IPS DF 4.7 (cell line): ENCODE measurements around the gene SLC1A7.

Experiments used
- DNase-seq: peaks from one replicate; pipeline ENCODE4 v3.0.0-alpha.2; 2013; ENCODE audit warnings: low spot score; ENCODE audit errors: extremely low read depth

SLC1A7 gene

DNA sequence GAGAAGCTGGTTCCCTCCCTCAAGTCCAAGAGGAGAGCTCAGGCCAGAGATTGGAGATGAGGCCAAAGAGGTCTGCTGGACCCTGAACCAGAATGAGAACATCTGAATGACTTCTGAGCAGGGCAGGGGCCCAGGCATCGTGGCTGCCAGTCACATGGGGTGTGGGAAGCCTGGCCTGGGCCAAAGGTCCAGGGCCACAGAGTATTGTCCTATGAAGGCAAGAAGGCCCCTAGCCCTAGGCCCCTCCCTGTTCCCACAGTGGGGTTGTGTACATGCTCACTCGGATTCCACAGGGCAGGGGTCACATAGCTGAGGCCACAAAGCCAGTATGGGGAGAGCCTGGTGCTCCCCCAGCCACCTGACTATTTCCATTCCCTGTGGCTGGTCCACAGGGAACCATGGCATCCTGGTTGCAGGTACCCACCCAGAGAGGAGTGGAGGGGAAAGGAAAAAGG is 18.5 kb upstream of the SLC1A7 start:
- no peak for DNase-seq

DNA sequence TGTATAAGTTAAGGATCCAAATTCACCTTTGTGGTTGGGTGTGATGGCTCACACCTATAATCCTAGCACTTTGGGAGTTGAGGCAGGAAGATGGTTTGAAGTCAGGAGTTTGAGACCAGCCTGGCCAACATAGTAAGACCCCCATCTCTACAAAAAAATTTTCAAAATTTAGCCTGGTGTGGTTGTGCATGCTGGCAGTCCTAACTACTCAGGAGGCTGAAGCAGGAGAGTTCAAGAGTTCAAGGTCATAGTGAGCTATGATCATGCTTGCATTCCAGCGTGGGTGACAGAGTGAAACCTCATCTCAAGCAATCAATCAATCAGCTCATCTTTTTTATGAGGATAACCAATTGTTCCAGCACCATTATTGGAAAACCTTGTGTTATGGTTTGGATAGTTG is 16.5 kb upstream of the SLC1A7 start:
- no peak for DNase-seq

DNA sequence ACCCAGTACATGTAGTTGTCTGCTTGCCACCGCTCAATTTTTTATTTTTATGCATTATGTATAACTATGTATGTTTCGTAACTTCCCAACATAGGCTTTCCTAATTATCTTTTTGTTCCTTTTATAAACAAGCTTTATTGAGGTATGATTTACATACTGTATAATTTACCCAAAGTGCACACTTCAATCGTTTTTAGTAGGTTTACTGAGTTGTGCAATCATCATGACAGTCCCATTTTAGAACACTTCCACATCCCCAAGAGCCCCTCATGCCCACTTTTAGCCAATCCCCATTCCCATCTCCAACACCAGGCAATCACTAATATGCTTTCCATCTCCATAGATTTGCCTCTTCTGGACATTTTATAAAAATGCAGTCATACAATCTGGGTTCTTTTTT is 14.3 kb upstream of the SLC1A7 start:
- DNase-seq = no peak

DNA sequence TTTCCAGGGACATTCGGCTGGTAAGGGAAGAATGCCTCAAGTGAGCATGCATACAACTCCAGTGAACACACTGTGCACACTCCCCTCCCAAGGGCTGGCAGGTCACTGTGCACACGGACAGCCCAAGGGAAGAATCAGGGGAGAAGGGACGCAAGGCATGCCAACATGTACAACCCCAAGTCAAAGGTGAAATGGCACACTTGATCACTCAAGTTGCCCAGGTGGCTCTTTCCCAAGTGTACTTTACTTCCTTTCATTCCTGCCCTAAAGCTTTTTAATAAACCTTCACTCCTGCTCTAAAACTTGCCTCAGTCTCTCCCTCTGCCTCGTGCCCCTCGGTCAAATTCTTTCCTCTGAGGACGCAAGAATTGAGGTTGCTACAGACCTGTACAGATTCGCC is 13.5 kb upstream of the SLC1A7 start:
- no peak for DNase-seq

DNA sequence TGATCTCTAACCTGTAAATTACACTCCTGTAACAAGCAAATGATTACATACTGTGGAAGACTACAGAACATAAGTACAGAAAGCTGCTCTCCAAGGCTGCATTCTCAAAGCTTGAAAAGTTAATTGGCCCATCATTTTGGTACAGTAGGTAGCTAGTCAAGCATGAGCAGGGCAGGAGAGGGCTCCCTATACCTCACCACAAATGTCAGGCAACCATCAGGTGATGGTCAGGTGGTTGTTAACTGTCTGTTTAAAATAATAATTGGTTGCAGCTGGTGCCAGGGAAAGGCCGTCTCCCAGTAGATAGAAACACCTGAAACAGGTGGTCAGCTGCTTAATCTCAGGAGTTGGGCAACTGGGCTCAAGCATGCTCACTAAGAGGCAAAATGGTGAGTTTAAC is 13.1 kb upstream of the SLC1A7 start:
- DNase-seq = no peak

DNA sequence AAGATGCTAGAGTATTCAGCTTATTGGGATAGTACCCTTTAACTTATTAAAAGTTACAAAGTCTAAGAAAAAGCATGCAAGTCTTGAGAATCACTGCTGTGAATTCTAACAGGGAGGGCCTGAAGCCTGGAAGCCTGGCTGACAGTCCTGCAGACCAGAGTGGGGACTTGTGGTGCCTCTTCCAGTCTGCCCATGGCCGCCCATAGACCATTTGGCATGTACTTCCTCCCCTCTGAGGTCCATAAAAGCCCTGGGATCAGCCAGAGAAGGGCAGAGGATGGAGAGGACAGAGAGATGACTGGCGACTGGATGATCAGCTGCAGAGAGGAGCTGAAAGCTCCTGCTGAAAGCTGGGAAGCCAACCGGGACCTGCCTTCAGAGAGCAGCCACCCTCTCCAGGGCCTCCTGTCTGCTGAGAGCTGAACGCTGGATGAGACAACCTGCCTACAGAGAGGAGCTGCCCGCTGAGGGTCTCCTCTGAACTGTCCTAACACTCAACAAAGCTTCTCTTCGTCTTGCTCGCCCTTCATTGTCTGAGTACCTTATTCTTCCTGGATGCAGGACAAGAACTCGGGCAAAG is 12.5 kb upstream of the SLC1A7 start:
- no peak for DNase-seq

DNA sequence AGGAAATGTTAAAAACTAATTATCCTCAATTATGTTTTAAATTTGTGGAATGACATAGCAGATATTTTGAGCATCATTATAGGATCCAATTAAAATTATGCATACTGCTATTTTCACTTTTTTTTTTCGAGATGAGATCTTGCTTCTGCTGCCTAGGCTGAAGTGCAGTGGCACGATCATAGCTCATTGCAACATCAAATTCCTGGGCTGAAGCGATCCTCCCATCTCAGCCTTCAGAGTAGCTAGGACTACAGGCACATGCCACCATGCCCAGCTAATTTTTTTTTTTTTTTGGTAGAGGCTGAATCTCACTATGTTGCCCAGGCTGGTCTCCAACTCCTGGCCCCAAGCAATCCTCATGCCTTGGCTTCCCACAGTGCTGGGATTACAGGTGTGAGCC is 11.3 kb upstream of the SLC1A7 start:
- no peak for DNase-seq

DNA sequence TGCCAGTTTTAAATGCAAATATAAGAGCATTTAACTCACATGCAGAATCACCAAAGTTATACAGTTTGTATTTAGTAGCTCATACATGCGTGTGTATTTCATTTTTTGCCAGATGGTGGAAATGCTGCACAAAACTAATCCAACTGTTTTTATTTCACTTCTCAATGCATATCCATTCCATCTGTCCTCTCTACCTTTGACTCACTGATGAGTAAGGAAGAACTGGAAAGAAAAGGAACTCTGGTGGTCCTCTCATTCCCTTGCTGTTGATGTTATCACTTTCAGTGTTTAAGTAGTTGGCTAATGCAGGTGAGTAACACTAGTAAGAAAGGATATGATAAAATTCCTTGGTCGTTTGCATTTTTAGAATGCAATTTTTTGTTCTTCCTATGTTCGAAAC is 5.7 kb upstream of the SLC1A7 start:
- no peak for DNase-seq

DNA sequence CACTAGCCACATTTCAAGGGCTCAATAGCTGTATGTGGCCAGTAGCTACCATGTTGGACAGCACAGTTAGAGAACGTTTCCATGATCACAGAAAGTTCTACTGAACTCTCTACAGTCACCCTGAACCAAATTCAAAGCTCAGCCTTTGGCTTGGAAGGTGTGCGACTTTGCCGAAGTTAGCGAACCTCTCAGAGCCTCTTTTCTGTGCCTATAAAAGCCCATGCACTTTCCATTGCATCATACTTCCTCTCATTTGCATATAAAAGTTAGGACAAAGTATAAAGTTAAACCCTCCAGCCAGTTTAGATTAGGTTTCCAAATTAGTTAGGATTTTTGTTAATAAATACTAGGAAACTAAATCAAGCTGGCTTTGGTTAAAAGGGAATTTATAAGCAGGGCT is 4.7 kb upstream of the SLC1A7 start:
- DNase-seq = no peak

DNA sequence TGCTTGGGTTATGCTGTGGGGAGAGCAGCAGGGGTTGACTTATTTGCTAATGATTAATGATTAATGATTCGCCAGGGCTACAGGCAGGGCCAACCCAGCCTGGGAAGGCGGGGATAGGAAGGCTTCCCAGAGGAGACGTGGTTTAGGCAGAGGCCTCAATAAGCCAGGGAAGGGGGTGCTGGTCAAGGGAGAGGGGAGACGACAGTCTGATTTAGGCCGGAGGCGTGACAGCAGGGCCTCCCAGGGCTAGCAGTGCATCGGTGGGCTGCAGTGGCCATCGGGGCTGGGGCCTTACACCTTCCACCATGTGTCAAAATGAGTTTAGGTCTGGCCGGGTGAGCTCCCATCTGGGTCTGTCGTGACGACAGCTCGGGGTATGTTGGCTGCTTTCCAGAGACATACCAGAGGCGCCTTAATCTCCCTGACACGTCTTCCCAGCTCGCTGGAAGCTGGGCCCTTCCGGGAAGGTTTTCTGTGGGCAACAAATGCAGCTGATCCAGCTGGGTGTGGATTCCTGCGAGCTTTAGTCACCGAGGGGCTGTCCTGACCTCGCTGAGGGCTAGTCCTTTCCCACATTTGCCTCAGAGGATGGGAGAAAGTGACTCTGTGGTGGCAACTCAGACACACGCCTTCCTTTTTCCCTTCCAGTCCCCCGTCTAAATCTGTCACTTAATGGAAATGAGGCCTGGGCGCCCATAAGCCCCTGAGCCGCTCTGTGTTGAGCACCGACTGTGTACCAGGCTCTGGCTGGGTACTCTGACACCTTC is 3.7 kb upstream of the SLC1A7 start:
- no peak for DNase-seq

DNA sequence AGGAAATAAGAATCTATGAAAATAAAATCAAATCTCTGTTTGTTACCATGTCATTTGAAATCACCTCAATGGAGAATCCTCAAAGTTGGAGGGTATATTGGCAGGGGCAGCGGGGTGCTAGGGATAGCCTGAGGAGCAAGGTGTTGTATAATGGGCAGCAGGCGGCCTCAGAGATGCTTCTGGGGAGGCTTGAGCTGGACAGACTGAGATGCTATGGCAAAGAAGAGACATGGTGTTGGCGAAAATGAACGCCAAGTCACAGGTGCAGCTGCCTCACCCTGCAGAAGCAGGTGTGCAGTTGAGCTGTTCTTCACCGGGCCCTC is 3.1 kb upstream of the SLC1A7 start:
- DNase-seq = no peak

DNA sequence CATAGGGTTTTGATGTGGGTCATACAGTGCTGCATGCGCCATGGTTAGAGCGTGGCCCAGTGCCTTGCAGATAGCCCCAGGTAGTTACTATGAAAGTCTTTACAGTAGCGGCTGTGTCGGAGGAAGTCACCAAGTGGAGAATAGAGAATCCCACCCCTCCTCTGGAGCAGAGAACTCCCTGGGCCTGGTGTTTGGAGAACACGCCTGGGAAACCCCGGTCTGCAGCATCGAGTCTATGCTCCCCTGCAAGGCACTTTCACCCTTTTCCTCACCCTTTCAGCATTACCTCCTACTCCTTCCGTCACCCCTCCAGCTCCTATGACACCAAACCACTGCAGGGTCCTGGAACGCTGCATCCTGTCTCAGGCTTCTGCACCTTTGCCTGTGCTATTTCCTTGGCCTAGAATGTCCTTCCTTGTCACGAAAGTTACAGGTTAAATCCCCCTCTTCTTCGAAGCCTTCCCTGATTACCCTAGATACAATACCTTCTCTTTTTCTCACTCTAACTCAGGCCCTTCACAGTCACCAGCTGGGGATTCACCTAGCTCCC is 2.7 kb upstream of the SLC1A7 start:
- DNase-seq = no peak

DNA sequence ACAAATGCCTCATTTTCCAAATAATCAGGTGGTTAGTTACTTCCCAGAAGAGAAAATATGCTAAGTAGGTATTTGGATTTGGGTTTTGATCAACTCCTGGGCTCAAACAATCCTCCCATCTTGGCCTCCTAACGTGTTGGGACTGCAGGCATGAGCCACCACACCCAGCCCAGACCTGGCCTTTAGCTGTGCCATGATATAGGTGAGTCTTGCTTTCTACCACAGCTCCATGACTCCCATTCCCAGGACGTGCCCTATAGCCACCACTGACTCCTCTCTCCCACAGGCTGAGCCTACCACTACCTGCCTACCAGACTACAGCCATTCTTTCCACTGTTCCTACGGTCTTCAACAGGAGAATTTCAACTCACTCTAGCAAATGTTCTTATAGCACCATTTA is 1.8 kb upstream of the SLC1A7 start:
- no peak for DNase-seq

DNA sequence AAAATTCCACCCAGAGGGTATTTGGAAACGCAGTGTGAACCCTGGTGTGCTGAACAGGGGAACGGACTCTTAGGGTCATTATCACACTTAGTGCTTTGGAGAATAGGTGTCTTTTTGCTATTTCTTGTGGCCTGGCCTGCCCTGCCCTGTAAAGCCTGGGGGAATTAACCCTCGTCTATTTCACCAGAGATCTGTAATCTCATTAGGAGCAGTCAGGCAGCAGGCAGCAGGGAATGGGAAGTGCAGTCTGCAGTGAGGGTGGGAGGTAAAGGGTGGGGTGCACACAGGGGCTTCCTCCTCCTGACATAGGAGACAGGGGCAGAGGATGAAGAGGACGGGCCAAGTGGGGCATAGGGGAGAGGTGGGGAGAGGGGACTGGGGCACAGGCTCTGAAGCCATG is 1.1 kb upstream of the SLC1A7 start:
- DNase-seq = no peak

DNA sequence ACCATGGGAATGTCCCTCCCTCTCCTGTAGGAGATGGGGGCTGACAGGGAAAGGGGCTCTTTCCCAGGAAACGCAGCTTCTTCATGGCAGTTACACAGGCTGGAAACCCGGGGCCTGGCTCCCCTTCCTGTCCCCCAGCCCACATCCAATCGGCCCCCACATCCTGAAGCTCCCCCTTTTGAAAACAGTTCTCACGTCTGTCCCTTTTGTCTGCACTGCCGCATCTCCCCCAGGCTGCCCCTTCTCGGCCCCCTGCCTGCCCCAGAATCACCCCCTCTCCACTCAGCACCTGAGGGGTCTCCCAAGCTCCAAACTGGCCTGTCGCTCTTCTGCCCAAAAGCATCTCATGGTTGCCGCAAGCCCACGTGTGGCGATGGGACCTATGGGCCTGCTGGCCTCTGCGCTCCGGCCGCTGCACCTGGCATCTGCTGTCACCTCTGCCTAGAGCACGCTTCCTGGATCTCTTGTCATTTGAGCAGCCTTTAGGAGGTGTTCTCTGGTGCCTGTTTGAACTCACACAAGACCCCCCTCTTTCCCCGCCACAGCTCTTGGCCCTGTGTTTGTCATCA is 867 bp downstream of the SLC1A7 start:
- DNase-seq = no peak

DNA sequence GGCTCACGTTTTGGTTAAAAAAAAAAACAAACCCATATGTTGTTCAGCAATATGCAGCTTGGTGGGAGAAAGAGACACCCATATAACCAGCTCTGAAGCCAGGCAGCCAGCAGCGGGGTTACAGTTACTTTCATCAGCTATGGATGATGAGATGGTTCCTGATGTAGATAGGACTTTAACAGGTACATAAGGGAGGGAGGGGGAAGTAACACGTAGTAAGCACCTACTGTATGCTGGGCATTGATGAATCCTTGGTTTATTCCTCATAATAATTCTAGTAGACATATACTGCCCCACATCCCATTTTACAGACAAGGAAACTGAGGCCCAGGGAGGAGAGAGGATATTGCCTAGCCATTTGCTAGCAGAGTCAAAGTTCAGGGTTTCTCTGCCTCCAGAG is 2.0 kb downstream of the SLC1A7 start:
- no peak for DNase-seq

DNA sequence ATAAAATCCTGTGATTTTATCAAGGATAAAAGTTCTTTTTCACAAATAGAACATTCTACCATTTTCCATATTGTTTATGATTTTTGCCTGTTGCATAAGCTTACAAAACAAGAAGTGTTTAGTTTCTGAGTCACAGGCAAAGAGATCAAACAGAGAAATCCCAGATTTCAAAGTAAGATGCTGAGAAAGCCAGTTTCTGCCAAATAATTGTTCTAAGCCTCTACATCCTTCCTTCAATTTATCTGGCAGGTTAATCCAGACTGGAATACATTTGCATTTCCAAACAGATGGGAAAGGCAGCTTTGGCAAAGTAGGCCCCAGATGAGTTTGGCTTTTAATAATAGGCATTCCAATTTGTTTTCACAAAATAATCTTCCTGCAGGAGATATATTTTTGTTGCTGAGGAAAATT is 2.5 kb downstream of the SLC1A7 start:
- no peak for DNase-seq

DNA sequence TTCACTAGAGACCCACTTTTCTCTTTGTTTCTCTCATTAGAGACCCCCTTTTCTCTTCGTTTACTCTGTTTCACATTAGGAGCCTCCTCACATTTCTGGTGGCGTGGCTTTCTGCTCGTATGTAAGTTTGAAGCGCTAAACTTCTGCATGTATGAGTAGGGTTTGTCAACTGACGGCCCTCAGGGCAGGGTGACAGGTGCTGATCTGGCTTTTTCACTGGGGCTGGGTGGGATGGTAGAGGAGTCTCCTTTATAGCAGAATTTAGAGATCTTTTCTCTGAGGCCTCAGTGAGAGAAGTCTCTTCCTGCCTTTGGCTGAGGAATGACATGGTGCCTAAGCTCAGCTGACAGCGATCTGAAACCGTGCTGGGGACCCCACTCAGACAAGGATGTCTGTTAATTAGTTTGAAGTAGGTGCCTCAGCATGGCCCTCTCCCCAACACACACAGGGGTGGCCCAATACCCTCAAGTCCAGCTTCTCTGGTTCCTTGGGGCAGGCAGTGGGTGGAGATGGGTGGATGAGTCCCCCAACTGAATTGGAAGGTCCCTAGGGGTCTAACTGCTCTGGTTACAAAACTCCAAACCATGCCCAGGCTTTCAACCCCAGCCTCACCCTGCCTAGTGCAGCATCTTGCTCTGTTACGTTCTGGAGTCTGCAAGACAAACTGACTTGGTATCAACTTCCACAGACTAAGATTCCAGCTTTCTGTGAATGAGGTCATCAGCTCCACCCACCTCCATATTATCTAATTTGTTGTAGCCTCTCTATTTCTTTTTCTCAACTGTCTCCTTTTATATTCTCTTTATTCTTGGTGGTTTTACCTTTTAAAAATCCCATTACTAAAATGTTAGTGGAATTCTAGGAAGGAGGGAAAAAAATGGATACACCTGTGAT is 3.2 kb downstream of the SLC1A7 start:
- no peak for DNase-seq

DNA sequence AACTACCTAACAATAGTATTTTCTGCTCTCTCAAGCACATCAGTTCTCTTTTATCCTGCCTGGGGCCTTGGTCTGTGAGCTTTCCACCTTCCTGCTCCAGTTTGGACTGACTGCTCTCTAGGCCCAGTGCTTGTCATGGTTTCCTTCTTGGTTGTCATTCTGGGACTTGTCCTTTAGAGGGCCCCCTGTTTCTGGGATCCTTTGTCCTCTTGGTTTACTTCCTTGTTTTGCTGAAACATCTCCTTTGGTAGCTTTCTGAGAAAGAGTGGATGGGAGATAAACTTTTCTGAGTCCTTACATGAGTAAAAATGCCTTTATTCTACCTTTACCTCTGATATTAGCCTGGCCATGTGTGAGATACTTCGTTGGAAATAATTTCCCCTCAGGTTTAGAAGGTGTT is 4.7 kb downstream of the SLC1A7 start:
- DNase-seq = no peak

DNA sequence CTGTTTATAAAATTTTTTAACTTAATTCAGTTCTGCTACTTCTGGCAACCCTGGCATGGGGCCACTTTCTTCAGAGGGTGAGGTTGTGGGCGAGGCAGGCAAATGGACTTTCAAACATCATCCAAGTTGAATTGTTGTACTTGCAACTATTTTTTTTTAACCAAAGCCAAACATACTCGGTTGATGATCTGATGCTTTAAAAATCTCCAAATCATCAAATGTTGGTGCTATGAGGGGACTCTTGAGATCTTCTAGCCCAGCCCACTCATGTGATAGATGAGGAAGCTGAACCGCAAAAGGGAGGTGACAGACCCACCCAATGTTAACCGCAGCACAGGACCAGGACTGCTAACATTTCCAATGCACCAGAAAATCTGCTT is 6.7 kb downstream of the SLC1A7 start:
- no peak for DNase-seq

DNA sequence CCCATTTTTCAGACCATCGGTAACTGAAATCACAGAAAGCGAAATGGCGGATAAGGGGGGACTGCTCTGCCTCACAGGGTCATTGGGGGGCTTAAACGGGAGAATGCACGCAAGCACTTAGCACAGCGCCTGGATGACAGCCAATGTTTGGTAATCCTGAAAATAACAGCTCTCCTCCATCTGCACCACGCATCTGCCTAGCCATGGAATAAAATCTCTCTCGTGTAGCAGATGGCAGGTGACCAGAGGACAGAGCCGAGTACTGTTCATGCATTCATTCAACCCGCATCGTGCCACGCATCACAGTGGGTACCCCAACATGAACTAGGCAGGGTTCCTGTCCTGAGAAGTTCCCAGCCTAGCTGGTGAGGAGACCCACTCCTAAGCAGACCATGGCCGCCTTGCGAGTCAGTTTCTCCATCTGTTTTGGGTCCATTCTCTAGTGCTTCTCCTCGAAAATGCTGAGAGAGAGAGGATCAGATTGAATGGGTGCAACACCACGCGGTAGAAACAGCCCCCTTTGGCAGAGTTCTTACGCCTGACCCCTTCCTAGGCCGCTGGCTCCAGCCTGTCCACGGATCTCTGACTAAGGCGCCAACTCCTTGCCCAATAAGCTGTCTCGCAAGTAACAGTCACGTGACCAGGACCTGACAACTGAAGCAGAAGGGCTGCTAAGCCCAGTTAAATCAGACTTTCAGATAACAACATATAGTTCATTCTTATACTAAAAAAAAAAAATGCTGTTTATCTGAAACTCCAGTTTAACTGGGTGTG is 7.3 kb downstream of the SLC1A7 start:
- no peak for DNase-seq
